Activated CD8-positive, alpha-beta memory T cell treated with anti-CD3 and anti-CD28 coated beads, Interleukin-2, amount 50 U/mL, for 48 hours (primary cell): Measurements from ENCODE around the gene MYO7A.

Source experiments
- DNase-seq: peaks from one replicate; pipeline ENCODE4 v3.0.0-alpha.2; 2020

Gene MYO7A

DNA sequence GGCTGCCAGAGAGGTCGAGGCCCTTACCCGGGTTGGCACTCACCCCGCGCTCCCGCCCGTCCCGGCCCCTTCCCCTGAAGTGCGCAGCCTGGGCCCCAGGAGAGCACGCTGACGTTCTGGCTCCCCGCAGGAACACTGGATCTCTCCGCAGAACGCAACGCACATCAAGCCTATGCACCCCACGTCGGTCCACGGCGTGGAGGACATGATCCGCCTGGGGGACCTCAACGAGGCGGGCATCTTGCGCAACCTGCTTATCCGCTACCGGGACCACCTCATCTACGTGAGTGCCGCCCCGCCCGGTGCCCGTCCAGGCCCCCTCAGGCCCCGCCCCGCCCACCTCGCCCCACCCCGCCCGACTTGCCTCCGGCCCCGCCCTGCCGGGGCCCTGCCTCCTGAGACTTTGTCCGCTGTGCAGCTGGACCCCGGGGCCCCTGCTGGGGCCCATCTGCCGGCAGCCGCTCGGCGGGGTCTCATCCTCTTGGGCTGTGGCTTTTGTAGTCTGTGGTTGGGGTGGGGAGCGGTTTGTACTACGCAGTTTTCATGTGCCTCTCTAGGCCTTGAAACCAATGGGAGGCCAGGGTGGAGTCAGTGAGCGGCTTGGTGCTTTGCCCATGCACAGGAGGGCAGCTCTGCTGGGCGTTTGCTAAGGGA lies 19.7 kb downstream of the MYO7A start:
- peak; percentile 66 for DNase-seq

- no peak for DNase-seq
Observed at GRCh38 chr11:77148963-77149715, 21.1 kb downstream of the MYO7A start.

GRCh38 chr11:77149716-77150392 lies 21.8 kb downstream of the MYO7A start:
- DNase-seq: no peak

DNA sequence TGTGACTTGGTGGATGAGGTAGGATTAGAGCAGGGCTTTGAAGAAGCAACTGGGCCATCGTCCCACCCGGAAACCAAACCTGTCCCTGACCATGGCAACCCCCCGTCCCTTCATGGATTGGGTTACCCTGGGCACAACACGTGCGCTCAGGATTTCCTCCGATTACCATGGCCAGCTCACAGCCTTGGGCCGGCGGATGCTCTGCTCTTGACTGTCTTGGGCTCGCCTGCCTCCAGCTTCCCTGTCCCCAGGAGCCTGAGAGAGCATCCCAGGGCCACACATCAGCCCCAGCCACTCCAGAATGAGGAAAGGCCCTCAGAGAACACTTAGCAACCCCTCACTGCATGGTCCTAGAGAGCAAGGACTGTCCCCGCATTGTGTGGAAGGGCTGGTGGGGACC lies 22.8 kb downstream of the MYO7A start:
- no peak for DNase-seq

DNA sequence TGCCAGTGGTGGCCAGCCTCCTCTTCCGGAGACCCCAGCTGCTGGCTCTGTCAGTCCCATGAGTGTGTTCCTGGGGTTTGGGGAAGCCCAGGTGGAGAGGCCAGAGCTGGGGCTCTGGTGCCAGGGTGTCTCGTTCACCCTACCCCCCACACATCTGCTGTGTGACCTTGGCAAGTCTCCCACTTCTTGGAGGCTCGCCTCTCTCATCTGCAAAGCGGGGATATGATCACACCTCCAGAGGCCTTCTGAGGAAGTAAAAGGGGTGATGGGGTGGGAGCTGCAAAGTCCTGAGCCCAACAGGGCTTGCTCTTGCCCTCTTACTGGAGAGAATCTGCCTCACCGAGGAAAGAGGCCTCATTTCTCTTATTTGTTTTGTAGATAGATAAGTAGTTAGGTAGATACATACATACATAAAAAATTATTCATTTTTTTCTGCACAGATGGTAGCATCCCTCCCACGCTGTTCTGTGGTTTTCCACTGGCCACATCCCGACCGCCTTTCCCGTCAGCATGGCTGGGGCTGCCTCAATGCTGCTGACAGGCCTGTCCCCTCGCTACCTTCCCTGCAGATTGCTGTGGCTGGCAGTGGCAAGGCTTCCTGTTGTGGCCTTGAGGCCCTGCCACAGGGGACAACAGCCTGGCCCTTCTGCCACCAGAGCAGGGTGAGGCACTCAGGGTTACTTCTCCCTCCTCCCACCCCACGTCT lies 23.9 kb downstream of the MYO7A start:
- DNase-seq: peak; percentile 87

GRCh38 chr11:77152846-77153245 lies 24.8 kb downstream of the MYO7A start:
- no peak for DNase-seq

GRCh38 chr11:77153276-77154185 lies 25.5 kb downstream of the MYO7A start:
- no peak for DNase-seq

GRCh38 chr11:77154381-77155081 lies 26.5 kb downstream of the MYO7A start:
- DNase-seq: no peak

GRCh38 chr11:77155082-77155475 lies 27.0 kb downstream of the MYO7A start:
- no peak for DNase-seq

DNA sequence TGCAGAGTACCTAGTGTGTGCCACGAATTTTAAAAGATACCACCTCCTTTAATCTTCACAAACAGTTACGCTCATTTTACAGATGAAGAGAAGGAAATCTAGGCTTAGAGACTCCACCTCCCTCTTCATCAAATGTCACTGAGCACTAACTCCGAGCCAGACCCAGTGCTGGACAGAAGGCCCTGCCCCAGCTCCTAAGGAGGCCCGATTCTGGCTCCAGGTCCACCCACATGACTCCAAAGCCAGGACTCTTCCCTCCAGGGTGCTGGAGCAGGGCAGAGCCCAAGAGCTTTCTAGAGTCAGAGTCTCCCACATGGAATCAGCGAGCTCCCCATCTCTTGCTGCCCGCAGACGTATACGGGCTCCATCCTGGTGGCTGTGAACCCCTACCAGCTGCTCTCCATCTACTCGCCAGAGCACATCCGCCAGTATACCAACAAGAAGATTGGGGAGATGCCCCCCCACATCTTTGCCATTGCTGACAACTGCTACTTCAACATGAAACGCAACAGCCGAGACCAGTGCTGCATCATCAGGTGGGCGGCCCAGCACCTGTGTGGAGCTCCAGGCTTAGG lies 27.6 kb downstream of the MYO7A start:
- no peak for DNase-seq

- DNase-seq: no peak
Observed at GRCh38 chr11:77156396-77157195, 28.6 kb downstream of the MYO7A start.

- DNase-seq: no peak
Observed at GRCh38 chr11:77158041-77158695, 30.1 kb downstream of the MYO7A start.

DNA sequence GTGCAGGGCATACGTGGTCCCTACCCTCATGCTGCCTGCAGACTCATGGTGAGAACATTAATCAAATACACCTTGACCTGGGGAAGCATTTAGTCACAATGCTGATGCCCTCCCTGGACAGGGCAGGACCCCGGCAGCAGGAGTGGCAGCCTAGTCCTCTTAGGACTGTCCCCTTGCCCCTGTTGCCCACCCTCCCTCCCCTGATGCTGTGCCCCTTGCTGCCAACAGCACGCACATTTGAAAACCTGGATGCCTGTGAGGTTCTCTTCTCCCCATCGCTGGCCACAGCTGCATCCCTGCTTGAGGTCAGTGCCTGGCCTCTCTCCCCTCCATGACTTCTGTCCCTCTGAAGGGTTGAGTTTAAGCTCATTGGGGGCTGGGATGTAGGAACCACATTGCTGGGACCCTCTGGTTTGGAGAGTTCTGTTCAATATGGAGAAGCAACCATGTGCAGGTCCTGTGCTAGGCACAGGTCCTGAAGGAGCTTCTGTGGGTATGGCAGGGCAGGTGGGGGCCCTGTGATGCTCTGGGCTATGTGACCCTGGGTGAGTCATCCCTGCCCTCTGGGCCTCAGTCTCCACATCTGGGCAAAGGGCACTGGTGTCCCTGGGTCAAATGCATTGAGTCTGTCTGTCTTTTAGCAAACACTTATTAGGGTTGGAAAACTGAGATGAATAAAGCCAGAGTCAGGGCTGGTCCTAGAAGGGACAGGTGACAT lies 31.3 kb downstream of the MYO7A start:
- DNase-seq: no peak

GRCh38 chr11:77159937-77160495 lies 32.0 kb downstream of the MYO7A start:
- DNase-seq: no peak

DNA sequence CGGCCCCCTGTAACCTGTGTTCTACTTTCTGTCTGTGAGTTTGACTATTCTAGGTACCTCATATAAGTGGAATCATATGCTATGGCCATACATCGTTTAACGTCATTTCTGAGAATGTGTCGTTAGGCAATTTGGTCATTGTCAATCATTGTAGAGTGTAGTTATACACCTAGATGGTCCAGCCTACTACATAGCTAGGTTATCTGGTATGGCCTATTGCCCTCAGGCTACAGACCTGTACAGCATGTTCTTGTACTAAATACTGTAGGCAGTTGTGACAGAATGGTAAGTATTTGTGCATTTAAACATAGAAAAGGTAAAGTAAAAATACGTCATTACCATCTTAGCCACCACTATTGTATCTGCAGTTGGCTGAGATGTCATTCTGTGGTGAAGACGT lies 35.2 kb downstream of the MYO7A start:
- no peak for DNase-seq

GRCh38 chr11:77165066-77165465 lies 37.0 kb downstream of the MYO7A start:
- no peak for DNase-seq

DNA sequence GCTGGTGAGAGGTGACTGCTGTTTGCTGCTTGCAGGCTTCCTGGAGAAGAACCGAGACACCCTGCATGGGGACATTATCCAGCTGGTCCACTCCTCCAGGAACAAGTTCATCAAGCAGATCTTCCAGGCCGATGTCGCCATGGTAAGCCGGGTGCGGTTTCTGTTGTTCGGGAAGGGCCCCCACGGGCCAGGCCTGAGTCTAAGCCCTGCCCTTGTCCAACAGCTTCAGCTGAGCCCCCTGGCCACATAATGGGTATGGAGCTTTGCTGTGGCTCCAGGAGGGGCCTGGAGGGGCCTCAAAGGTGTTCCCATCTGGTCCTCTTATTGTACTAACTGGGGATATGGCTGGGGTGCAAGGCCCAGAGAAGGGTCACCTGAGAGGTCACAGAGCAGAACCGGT lies 38.0 kb downstream of the MYO7A start:
- DNase-seq: no peak

- DNase-seq: no peak
Observed at GRCh38 chr11:77167111-77167626, 39.1 kb downstream of the MYO7A start.

DNA sequence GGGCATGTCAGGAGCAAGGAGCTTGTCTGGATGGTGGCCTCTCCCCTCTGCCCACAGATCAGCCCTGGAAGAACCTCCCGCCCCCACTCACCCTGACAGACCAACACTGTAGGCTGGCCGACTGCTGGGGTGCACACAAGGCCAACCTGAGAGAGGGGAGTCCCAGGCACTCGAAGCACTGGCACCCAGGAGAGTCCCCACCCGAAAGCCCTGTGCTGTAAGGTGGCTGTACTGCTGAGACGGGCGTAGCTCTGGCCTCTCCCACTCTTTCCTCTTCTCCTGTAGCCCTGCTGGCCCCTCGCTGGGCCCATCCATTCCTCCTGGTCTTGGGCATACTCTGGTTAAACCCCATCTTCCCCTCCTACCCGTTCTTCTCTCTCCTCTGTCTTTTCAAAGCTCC lies 39.7 kb downstream of the MYO7A start:
- no peak for DNase-seq
